ENCODE results near the gene ATL2. TPM values are rescaled to one million over a fixed set of nuclear protein-coding genes. Genes with fewer than 3 reads are reported as not detected.

The ATL2 gene
- polyA plus RNA-seq, 3 donors, result 7.8 to 28.3 (median 10.8) TPM

DNA sequence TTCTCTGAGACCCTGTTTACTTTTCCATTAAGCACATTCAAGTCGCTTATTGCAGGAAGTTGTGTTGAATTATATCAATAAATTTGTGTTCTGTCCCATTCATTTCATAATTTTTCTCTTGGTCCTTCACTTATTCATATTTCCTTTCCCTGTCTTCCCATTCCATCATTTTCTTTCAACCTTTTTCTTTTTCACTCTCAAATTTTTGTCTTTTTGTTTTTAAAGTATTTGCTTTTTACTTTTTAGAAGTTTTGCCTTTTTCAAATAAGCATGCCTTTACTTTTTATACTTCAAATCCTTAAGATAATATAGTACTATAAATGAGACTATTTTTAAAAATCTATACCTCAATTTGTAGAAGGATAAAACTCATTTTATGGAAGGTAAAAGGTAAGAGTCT, 120.5 kb downstream of the ATL2 start:
- peaks cover 0 to 5% (median 3%) of the 10 kb centered on the region in 3 donors for H3K27me3 Mint-ChIP-seq (ENCODE audit: low read depth in 3 of 3)
- WGBS (ENCODE audit: insufficient coverage), result no CpG with 5 or more reads among the region's 1 CpG
- H3K9me3 ChIP-seq (replicated peaks in 1 of 2; ENCODE audit: control insufficient read depth in 1 of 2, insufficient read depth in 1 of 2, low read length in 2 of 2), result peaks cover 0 to 3% of the 10 kb centered on the region in 2 donors
- H3K27ac ChIP-seq (ENCODE audit: low read depth in 1 of 2, low read length in 2 of 2), result no peak overlapping the region
- no peaks in the 10 kb centered on the region for H4K20me1 ChIP-seq (ENCODE audit: insufficient read depth, low read length)
- H3K4me1 Mint-ChIP-seq, result peaks cover 31% of the 10 kb centered on the region
- peaks cover 0 to 2% of the 10 kb centered on the region in 2 donors for H3K36me3 Mint-ChIP-seq
- peaks cover 0 to 5% (median 4%) of the 10 kb centered on the region in 7 donors for H3K9me3 Mint-ChIP-seq
- no peak for DNase-seq
- intact Hi-C loops (cut with micrococcal nuclease), result no loop called here
- H3K27ac Mint-ChIP-seq, result no peak overlapping the region
- no peak overlapping the region for H2AFZ ChIP-seq (ENCODE audit: insufficient read depth, low read depth, low read length, poor library complexity, severe bottlenecking)
- H3K4me3 Mint-ChIP-seq, result no peak overlapping the region
- H3K4me1 ChIP-seq (ENCODE audit: control insufficient read depth in 1 of 2, insufficient read depth in 2 of 2, low read length in 2 of 2), result peaks cover 22 to 38% of the 10 kb centered on the region in 2 donors
- no peak overlapping the region for H3K4me2 ChIP-seq (replicated peaks; ENCODE audit: extremely low read depth, low read length, poor library complexity, severe bottlenecking)
- no peaks in the 10 kb centered on the region for H3K27me3 ChIP-seq (ENCODE audit: control insufficient read depth in 2 of 2, insufficient read depth in 2 of 2, low read length in 2 of 2)
- no peak overlapping the region for H3K4me3 ChIP-seq (replicated peaks in 1 of 3; ENCODE audit: low read depth in 2 of 3, low read length in 3 of 3)
- H3K9ac ChIP-seq (ENCODE audit: insufficient read depth, low read length, poor library complexity, severe bottlenecking), result no peak overlapping the region
- no peaks in the 10 kb centered on the region for H3K36me3 ChIP-seq (replicated peaks in 1 of 2; ENCODE audit: control insufficient read depth in 1 of 2, insufficient read depth in 2 of 2, low read length in 2 of 2)
- TF ChIP-seq, protein P1, sequence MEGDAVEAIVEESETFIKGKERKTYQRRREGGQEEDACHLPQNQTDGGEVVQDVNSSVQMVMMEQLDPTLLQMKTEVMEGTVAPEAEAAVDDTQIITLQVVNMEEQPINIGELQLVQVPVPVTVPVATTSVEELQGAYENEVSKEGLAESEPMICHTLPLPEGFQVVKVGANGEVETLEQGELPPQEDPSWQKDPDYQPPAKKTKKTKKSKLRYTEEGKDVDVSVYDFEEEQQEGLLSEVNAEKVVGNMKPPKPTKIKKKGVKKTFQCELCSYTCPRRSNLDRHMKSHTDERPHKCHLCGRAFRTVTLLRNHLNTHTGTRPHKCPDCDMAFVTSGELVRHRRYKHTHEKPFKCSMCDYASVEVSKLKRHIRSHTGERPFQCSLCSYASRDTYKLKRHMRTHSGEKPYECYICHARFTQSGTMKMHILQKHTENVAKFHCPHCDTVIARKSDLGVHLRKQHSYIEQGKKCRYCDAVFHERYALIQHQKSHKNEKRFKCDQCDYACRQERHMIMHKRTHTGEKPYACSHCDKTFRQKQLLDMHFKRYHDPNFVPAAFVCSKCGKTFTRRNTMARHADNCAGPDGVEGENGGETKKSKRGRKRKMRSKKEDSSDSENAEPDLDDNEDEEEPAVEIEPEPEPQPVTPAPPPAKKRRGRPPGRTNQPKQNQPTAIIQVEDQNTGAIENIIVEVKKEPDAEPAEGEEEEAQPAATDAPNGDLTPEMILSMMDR (IDR thresholded peaks at IDR 0.05), result no peak
- no peaks in the 10 kb centered on the region for H3K79me2 ChIP-seq (ENCODE audit: insufficient read depth, low read length)

DNA sequence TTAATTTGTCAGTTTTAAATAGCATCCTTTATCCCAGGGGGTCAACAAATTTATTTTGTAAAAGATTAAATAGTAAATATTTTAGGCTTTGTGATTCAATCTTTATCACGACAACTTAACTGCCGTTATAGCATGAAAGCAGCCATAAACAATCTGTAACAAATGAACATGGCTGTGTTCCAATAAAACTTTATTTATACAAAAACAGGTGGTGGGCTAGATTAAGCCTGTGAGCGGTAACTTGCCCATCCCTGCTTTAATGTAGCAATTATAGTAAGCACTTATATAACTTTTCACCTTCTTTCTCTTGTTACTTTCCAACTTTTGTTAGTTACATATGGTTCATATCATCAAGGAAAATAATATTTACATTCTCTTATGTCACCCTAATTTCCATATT, 121.9 kb downstream of the ATL2 start:
- no peak overlapping the region for H3K4me3 Mint-ChIP-seq
- Histone ChIP-seq H3K9ac (ENCODE audit: insufficient read depth, low read length, poor library complexity, severe bottlenecking) (no peak overlapping the region), H3K4me1 (ENCODE audit: control insufficient read depth in 1 of 2, insufficient read depth in 2 of 2, low read length in 2 of 2) (peaks cover 15 to 25% of the 10 kb centered on the region in 2 donors), H3K36me3 (replicated peaks in 1 of 2; ENCODE audit: control insufficient read depth in 1 of 2, insufficient read depth in 2 of 2, low read length in 2 of 2) (no peaks in the 10 kb centered on the region), H4K20me1 (ENCODE audit: insufficient read depth, low read length) (no peaks in the 10 kb centered on the region), H3K9me3 (replicated peaks in 1 of 2; ENCODE audit: control insufficient read depth in 1 of 2, insufficient read depth in 1 of 2, low read length in 2 of 2) (peaks cover 0 to 3% of the 10 kb centered on the region in 2 donors), H3K27ac (ENCODE audit: low read depth in 1 of 2, low read length in 2 of 2) (no peak overlapping the region), H2AFZ (ENCODE audit: insufficient read depth, low read depth, low read length, poor library complexity, severe bottlenecking) (no peak overlapping the region), H3K4me2 (replicated peaks; ENCODE audit: extremely low read depth, low read length, poor library complexity, severe bottlenecking) (no peak overlapping the region), H3K27me3 (ENCODE audit: control insufficient read depth in 2 of 2, insufficient read depth in 2 of 2, low read length in 2 of 2) (no peaks in the 10 kb centered on the region), H3K79me2 (ENCODE audit: insufficient read depth, low read length) (no peaks in the 10 kb centered on the region), H3K4me3 (replicated peaks in 1 of 3; ENCODE audit: low read depth in 2 of 3, low read length in 3 of 3) (no peak overlapping the region)
- TF ChIP-seq, protein P1 (IDR thresholded peaks at IDR 0.05), result no peak
- DNase-seq, result no peak
- peaks cover 0 to 2% of the 10 kb centered on the region in 2 donors for H3K36me3 Mint-ChIP-seq
- H3K27ac Mint-ChIP-seq, result no peak overlapping the region
- intact Hi-C loops (cut with micrococcal nuclease), result no loop called here
- WGBS (ENCODE audit: insufficient coverage), result no CpG with 5 or more reads among the region's 3 CpGs
- peaks cover 0 to 5% (median 2%) of the 10 kb centered on the region in 7 donors for H3K9me3 Mint-ChIP-seq
- H3K4me1 Mint-ChIP-seq, result peaks cover 17% of the 10 kb centered on the region
- H3K27me3 Mint-ChIP-seq (ENCODE audit: low read depth in 3 of 3), result peaks cover 0 to 4% (median 3%) of the 10 kb centered on the region in 3 donors
